GM23338 (cell line): ENCODE measurements around the gene TRAPPC10. TPM values are rescaled to one million over a fixed set of nuclear protein-coding genes. Genes with fewer than 3 reads are reported as not detected.

Experiments used
- ATAC-seq: fragments of 200-7000 bp; cut with Tn5 transposase; 3 replicates; pipeline ENCODE4 v1.9.1; 2020
- DNase-seq: peaks from one replicate; pipeline ENCODE4 v3.0.0-alpha.2; 2015; ENCODE audit warnings: low spot score
- H2AFZ ChIP-seq: fragments of 200-600 bp; sonication (generic); 2 replicates; pipeline ENCODE4 v1.8.0; 2016; ENCODE audit warnings: antibody characterized with exemption, mild to moderate bottlenecking, moderate library complexity
- H3F3A ChIP-seq: fragments of 200-600 bp; sonication (generic); replicated peaks from 2 replicates; pipeline ENCODE4 v1.8.0; 2017; ENCODE audit warnings: antibody characterized with exemption, mixed run types, low read depth
- H3K27ac ChIP-seq: fragments of 200-600 bp; sonication (generic); 2 replicates; pipeline ENCODE4 v1.6.1; 2016; ENCODE audit warnings: low read depth
- H3K27me3 ChIP-seq: fragments of 200-600 bp; sonication (generic); 2 replicates; pipeline ENCODE4 v1.8.0; 2016; ENCODE audit warnings: mild to moderate bottlenecking, mixed run types, moderate library complexity; ENCODE audit not compliant: insufficient read depth
- H3K36me3 ChIP-seq: fragments of 200-600 bp; sonication (generic); 2 replicates; pipeline ENCODE4 v1.8.0; 2016; ENCODE audit warnings: mild to moderate bottlenecking; ENCODE audit not compliant: insufficient read depth
- H3K4me1 ChIP-seq: fragments of 200-600 bp; sonication (generic); 2 replicates; pipeline ENCODE4 v1.8.0; 2016; ENCODE audit warnings: mild to moderate bottlenecking, moderate library complexity; ENCODE audit not compliant: insufficient read depth
- H3K4me2 ChIP-seq: fragments of 200-600 bp; sonication (generic); 2 replicates; pipeline ENCODE4 v1.7.1; 2017; ENCODE audit warnings: mixed run types
- H3K4me3 ChIP-seq: fragments of 200-600 bp; sonication (generic); 2 replicates; pipeline ENCODE4 v1.6.1; 2016; ENCODE audit warnings: mixed run types
- H3K79me2 ChIP-seq: fragments of 200-600 bp; sonication (generic); replicated peaks from 2 replicates; pipeline ENCODE4 v1.8.0; 2017; ENCODE audit warnings: mild to moderate bottlenecking; ENCODE audit not compliant: insufficient read depth
- H3K9me2 ChIP-seq: fragments of 200-600 bp; sonication (generic); 2 replicates; pipeline ENCODE4 v1.8.0; 2017; ENCODE audit not compliant: insufficient read depth
- H4K20me1 ChIP-seq: fragments of 200-600 bp; sonication (generic); replicated peaks from 2 replicates; pipeline ENCODE4 v1.8.0; 2017; ENCODE audit warnings: mild to moderate bottlenecking; ENCODE audit not compliant: insufficient read depth
- H3K27ac Mint-ChIP-seq: 2 replicates; pipeline ENCODE4 v1.8.0; 2020; ENCODE audit warnings: inconsistent platforms, mild to moderate bottlenecking, moderate library complexity, mixed read lengths
- H3K27me3 Mint-ChIP-seq: 3 replicates; pipeline ENCODE4 v1.8.0; 2022; ENCODE audit warnings: low read depth, mild to moderate bottlenecking, moderate library complexity, mixed read lengths, inconsistent platforms; ENCODE audit not compliant: insufficient read depth, poor library complexity
- H3K36me3 Mint-ChIP-seq: 3 replicates; pipeline ENCODE4 v1.8.0; 2021; ENCODE audit warnings: low read depth, mild to moderate bottlenecking, inconsistent platforms, moderate library complexity, mixed read lengths
- H3K4me1 Mint-ChIP-seq: 3 replicates; pipeline ENCODE4 v1.8.0; 2020; ENCODE audit warnings: mild to moderate bottlenecking, inconsistent platforms, mixed read lengths
- H3K4me3 Mint-ChIP-seq: 3 replicates; pipeline ENCODE4 v1.8.0; 2021; ENCODE audit warnings: moderate library complexity, mild to moderate bottlenecking, inconsistent platforms, mixed read lengths
- H3K9me3 Mint-ChIP-seq: 3 replicates; pipeline ENCODE4 v1.8.0; 2020; ENCODE audit warnings: moderate library complexity, mild to moderate bottlenecking, inconsistent platforms, mixed read lengths
- CREB1 ChIP-seq: fragments of 250-450 bp; sonication (Bioruptor Pico); IDR thresholded peaks from 2 replicates; pipeline ENCODE4 v1.5.0; 2020; ENCODE audit warnings: low read depth, mild to moderate bottlenecking, moderate library complexity
- STAT1 ChIP-seq: IDR thresholded peaks from one replicate; pipeline ENCODE4 v1.6.1; 2016; ENCODE audit warnings: antibody characterized with exemption; ENCODE audit not compliant: unreplicated experiment
- ZNF114 ChIP-seq: fragments of 250-450 bp; sonication (Bioruptor Pico); IDR thresholded peaks from 2 replicates; pipeline ENCODE4 v1.5.0; 2020; ENCODE audit warnings: mild to moderate bottlenecking, moderate library complexity
- polyA plus RNA-seq: library from polyadenylated mRNA; unstranded; fragments of >200 nt; fragmentation: Nextera tagmentation; extraction: Ambion mirVana; gene quantifications from 2 replicates; pipeline ENCODE4 v1.2.1, GENCODE V29; 2016
- total RNA-seq: library from RNA; depleted of rRNA; stranded (reverse); fragments of >200 nt; shearing (Covaris generic); gene quantifications from 2 replicates; pipeline ENCODE4 v1.2.3, GENCODE V29; 2014
- TF ChIP-seq, protein P1 (sequence below): fragments of 250-450 bp; sonication (Bioruptor Pico); IDR thresholded peaks from 2 replicates; pipeline ENCODE4 v1.5.0; 2020; ENCODE audit warnings: mild to moderate bottlenecking, moderate library complexity

Gene TRAPPC10
- total and polyA plus RNA-seq, 2 experiments from 2014 or later, result 14.0 to 27.1 TPM

DNA sequence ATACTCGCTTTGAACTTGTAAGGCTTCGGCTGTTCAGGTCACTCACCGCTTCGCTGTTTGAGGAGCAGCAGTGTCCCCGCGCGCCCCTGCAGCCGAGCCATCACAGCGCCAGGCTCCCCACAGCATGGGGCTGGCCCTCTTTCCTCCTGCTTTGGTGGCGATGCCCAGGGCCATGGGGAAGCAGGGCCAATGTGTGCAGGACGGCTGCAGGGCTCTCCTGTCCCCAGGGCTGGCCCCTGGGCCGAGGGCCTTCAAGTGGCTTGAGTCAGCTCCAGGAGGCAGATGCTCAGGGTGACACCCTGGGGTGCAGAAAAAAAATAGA lies 38.5 kb upstream of the TRAPPC10 start (continued):
- TF ChIP-seq, protein P1, sequence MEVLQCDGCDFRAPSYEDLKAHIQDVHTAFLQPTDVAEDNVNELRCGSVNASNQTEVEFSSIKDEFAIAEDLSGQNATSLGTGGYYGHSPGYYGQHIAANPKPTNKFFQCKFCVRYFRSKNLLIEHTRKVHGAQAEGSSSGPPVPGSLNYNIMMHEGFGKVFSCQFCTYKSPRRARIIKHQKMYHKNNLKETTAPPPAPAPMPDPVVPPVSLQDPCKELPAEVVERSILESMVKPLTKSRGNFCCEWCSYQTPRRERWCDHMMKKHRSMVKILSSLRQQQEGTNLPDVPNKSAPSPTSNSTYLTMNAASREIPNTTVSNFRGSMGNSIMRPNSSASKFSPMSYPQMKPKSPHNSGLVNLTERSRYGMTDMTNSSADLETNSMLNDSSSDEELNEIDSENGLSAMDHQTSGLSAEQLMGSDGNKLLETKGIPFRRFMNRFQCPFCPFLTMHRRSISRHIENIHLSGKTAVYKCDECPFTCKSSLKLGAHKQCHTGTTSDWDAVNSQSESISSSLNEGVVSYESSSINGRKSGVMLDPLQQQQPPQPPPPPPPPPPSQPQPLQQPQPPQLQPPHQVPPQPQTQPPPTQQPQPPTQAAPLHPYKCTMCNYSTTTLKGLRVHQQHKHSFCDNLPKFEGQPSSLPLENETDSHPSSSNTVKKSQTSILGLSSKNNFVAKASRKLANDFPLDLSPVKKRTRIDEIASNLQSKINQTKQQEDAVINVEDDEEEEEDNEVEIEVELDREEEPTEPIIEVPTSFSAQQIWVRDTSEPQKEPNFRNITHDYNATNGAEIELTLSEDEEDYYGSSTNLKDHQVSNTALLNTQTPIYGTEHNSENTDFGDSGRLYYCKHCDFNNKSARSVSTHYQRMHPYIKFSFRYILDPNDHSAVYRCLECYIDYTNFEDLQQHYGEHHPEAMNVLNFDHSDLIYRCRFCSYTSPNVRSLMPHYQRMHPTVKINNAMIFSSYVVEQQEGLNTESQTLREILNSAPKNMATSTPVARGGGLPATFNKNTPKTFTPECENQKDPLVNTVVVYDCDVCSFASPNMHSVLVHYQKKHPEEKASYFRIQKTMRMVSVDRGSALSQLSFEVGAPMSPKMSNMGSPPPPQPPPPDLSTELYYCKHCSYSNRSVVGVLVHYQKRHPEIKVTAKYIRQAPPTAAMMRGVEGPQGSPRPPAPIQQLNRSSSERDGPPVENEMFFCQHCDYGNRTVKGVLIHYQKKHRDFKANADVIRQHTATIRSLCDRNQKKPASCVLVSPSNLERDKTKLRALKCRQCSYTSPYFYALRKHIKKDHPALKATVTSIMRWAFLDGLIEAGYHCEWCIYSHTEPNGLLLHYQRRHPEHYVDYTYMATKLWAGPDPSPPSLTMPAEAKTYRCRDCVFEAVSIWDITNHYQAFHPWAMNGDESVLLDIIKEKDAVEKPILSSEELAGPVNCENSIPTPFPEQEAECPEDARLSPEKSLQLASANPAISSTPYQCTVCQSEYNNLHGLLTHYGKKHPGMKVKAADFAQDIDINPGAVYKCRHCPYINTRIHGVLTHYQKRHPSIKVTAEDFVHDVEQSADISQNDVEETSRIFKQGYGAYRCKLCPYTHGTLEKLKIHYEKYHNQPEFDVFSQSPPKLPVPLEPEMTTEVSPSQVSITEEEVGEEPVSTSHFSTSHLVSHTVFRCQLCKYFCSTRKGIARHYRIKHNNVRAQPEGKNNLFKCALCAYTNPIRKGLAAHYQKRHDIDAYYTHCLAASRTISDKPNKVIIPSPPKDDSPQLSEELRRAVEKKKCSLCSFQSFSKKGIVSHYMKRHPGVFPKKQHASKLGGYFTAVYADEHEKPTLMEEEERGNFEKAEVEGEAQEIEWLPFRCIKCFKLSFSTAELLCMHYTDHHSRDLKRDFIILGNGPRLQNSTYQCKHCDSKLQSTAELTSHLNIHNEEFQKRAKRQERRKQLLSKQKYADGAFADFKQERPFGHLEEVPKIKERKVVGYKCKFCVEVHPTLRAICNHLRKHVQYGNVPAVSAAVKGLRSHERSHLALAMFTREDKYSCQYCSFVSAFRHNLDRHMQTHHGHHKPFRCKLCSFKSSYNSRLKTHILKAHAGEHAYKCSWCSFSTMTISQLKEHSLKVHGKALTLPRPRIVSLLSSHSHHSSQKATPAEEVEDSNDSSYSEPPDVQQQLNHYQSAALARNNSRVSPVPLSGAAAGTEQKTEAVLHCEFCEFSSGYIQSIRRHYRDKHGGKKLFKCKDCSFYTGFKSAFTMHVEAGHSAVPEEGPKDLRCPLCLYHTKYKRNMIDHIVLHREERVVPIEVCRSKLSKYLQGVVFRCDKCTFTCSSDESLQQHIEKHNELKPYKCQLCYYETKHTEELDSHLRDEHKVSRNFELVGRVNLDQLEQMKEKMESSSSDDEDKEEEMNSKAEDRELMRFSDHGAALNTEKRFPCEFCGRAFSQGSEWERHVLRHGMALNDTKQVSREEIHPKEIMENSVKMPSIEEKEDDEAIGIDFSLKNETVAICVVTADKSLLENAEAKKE, result no peak

DNA sequence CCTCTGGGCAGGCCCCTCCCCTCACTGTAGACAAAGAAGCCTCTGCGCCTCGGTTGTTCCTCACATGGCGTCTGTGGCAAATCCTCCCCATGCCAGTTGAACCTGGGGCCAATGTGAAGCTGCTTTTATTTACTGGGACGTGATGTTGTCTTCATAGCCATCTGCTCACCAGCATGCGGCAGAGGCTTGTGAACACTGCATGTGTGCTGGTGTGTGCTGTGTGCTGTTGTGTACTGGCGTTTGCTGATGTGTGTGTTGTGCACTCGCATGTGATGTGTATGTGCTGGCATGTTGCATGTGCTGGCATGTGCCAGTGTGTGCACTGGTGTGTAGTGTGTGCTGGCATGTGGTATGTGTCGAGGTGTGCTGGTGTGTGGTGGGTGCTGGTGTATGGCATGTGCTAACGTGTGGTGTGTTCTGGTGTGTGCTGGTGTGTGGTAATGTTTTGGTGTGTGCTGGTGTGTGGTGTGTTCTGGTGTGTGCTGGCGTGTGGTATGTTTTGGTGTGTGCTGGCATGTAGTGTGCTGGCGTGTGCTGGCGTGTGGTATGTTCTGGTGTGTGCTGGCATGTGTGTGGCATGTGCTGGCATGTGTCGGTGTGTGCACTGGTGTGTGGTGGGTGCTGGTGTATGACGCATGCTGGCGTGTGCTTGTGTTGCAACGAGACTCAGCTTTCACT lies 37.2 kb upstream of the TRAPPC10 start:
- TF ChIP-seq CREB1 (CRISPR knock-in tag), result no peak
- TF ChIP-seq ZNF114 (CRISPR knock-in tag), result no peak
- no peak for TF ChIP-seq STAT1
- H2AFZ ChIP-seq, result no peak overlapping the region; the same call in 1 of the 2 replicates
- DNase-seq (no peak), ATAC-seq (no peak)
- Mint-ChIP-seq H3K4me1 (no peaks in the 10 kb centered on the region), H3K36me3 (no peaks in the 10 kb centered on the region), H3K4me3 (no peak overlapping the region), H3K27me3 (peaks cover 9% of the 10 kb centered on the region), H3K9me3 (no peaks in the 10 kb centered on the region), H3K27ac (no peak overlapping the region)
- H3K27me3 ChIP-seq, result no peaks in the 10 kb centered on the region
- no peak overlapping the region for H3K4me3 ChIP-seq
- H3K4me1 ChIP-seq, result no peaks in the 10 kb centered on the region
- no peaks in the 10 kb centered on the region for H4K20me1 ChIP-seq
- no peak overlapping the region for H3K27ac ChIP-seq
- H3K9me2 ChIP-seq, result no peaks in the 10 kb centered on the region
- peaks cover 6% of the 10 kb centered on the region; the same call in 1 of the 2 replicates for H3F3A ChIP-seq
- H3K4me2 ChIP-seq, result no peak overlapping the region
- H3K36me3 ChIP-seq, result no peaks in the 10 kb centered on the region
- H3K79me2 ChIP-seq, result no peaks in the 10 kb centered on the region
